BJ (cell line): ENCODE data around the gene IPO13. TPM values are rescaled to one million over a fixed set of nuclear protein-coding genes. Genes with fewer than 3 reads are reported as not detected.

Source experiments
- CTCF ChIA-PET: fragments of 350-600 bp; formaldehyde crosslinking; extraction: SDS; loops from one replicate; lab custom pipeline; 2021; ENCODE audit warnings: antibody characterized with exemption, inconsistent platforms; lab: Yijun Ruan, JAX
- POLR2A ChIA-PET: fragments of 300-600 bp; sonication (Branson Sonifier 250); formaldehyde crosslinking; extraction: SDS; loops from one replicate; lab custom pipeline; 2021; ENCODE audit warnings: antibody characterized with exemption; lab: Charles Lee
- DNase-seq: peaks from one replicate; pipeline ENCODE4 v3.0.0-alpha.2; 2011; ENCODE audit warnings: low read depth
- H3K27me3 ChIP-seq: 2 replicates; pipeline ENCODE4 v1.6.0; 2011; ENCODE audit warnings: low read length; ENCODE audit not compliant: control insufficient read depth, insufficient read depth
- H3K36me3 ChIP-seq: 2 replicates; pipeline ENCODE4 v1.5.1; 2011; ENCODE audit warnings: low read length; ENCODE audit not compliant: control insufficient read depth, insufficient read depth
- H3K4me3 ChIP-seq: 2 replicates; pipeline ENCODE4 v1.5.1; 2011; ENCODE audit warnings: low read depth, mild to moderate bottlenecking, control low read depth, low read length
- polyA plus RNA-seq: library from polyadenylated mRNA; depleted of rRNA; stranded (reverse); fragments of >200 nt; gene quantifications from 2 replicates; pipeline ENCODE4 v1.2.3, GENCODE V29; 2011
- TF ChIP-seq, protein P1 (sequence below): IDR thresholded peaks from 2 replicates; pipeline ENCODE4 v1.5.1; 2011; ENCODE audit warnings: low read depth, mild to moderate bottlenecking, control low read depth, inconsistent platforms, low read length, moderate library complexity; ENCODE audit not compliant: insufficient read depth

Gene IPO13
- polyA plus RNA-seq, 1 experiment = 24.8 TPM

DNA sequence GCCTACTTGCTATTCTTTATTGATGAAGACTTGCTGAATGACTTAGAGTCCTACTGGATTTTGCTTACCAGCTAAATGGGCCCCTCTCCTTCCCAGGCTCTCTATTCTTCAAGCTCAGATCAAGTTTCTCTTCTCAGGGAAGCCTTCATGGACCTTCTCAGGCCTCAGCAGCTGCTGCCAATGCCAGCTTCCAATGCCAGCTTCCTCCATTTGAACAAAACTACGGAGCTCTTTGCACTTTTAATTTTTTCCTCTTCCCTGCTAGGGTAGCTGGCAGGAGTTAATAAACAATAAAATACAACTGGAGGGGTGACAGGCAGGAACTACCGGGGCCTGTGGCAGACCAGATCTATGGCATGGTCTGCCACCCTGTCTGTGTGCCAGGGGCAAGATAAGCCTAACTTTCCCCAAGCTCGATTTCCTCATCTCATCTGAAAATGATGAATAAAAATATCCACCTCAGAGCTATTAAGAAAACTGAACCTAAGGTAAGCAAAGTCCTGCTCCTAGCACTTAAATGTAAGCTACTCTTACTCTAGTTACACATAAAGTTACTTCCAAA is 995 bp upstream of the IPO13 start:
- H3K36me3 ChIP-seq = peaks cover 5% of the 10 kb centered on the region
- CTCF ChIA-PET = interaction anchor here (0.7 to 5.8 kb wide), 9 partner anchors 10 to 470 kb away, joined by 3 to 54 read pairs (median 4); partner anchors contain the start of gene ARTN
- POLR2A ChIA-PET = no interaction called here
- DNase-seq = no peak
- no peaks in the 10 kb centered on the region for H3K27me3 ChIP-seq
- TF ChIP-seq, protein P1, sequence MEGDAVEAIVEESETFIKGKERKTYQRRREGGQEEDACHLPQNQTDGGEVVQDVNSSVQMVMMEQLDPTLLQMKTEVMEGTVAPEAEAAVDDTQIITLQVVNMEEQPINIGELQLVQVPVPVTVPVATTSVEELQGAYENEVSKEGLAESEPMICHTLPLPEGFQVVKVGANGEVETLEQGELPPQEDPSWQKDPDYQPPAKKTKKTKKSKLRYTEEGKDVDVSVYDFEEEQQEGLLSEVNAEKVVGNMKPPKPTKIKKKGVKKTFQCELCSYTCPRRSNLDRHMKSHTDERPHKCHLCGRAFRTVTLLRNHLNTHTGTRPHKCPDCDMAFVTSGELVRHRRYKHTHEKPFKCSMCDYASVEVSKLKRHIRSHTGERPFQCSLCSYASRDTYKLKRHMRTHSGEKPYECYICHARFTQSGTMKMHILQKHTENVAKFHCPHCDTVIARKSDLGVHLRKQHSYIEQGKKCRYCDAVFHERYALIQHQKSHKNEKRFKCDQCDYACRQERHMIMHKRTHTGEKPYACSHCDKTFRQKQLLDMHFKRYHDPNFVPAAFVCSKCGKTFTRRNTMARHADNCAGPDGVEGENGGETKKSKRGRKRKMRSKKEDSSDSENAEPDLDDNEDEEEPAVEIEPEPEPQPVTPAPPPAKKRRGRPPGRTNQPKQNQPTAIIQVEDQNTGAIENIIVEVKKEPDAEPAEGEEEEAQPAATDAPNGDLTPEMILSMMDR = no peak
- H3K4me3 ChIP-seq = peak overlapping the region; percentile 90

DNA sequence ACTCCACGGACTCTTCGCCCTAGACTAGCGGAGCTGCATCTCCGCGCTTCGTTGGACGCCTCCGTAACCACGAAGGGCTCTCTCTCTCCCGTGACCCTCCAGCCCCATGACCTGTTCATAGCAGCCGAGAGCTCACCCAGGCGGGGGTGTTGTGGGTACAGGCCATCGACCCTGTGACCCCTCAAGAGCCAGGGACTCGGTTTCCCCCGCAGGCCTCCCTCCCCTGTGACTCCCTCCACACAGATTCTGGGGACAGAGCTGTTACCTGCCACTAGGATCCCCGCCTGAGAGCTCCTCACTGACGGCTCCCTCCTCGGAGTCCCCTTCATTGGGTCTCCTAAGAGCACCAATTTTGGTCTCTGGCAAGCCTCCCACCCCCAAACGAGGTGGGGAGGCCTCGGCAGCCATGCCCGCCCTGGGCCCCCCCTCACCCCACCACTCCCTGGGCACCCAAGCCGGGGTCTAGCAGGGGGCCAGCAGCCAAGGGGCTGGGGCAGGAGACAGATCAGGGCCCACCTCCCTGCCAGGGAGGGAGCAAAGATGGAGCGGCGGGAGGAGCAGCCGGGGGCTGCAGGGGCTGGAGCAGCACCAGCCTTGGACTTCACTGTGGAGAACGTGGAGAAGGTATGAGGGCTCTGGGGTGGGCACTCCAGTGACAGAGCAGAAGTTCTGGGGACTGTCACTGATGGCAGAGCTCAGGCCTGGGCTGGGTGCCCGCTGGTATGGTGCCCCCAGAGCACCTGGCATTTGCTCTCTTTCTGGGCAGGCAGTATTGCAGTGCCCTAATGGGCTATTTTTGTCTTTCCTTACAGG is 517 bp downstream of the IPO13 start:
- DNase-seq = no peak
- POLR2A ChIA-PET = interaction anchor here (0.5 to 0.6 kb wide), 2 partner anchors 90 to 244 kb away, joined by 4 to 6 read pairs; no protein-coding TSS in a partner anchor
- peak overlapping the region; percentile 90 for H3K4me3 ChIP-seq
- CTCF ChIA-PET = interaction anchor here (0.9 to 5.8 kb wide), 5 partner anchors 12 to 723 kb away, joined by 3 to 54 read pairs (median 5); partner anchors contain the start of gene ARTN
- H3K36me3 ChIP-seq = peaks cover 5% of the 10 kb centered on the region
- TF ChIP-seq, protein P1 = no peak; the same call in 1 of the 2 replicates
- H3K27me3 ChIP-seq = no peaks in the 10 kb centered on the region

DNA sequence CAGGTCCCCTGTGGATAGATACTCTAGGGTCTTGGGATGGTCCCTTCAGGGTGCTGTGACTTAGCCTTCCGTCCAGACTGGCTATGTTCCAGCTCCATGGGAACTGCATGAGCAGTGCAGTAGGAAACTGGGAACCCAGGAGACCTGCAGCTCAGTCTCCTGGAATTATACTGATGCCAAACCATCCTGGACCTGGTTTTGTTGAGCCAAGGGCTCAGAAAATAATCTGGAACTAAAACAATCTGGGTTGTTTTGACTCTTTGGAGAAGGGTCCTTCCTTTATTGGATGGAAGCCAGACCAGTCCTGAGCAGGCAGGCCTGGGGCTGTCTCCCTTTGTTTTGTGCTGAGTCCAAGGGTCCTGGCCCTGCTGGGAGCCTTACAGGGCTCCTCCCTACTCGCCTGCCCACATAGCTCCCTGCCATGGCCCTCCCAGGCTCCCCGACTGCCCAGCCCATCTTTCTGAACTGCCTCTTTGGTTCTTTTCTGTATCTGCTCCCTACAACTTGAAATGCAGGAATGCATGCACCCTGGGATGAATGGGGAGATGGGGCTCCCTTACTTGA is 1.2 kb downstream of the IPO13 start:
- Histone ChIP-seq H3K36me3 (peaks cover 5% of the 10 kb centered on the region), H3K27me3 (no peaks in the 10 kb centered on the region), H3K4me3 (peak overlapping the region; percentile 90)
- DNase-seq = no peak
- TF ChIP-seq, protein P1 = no peak
- POLR2A ChIA-PET = no interaction called here
- CTCF ChIA-PET = interaction anchor here (3.0 to 5.8 kb wide), 3 partner anchors 12 to 183 kb away, joined by 12 to 54 read pairs (median 42); partner anchors contain the start of gene ARTN

DNA sequence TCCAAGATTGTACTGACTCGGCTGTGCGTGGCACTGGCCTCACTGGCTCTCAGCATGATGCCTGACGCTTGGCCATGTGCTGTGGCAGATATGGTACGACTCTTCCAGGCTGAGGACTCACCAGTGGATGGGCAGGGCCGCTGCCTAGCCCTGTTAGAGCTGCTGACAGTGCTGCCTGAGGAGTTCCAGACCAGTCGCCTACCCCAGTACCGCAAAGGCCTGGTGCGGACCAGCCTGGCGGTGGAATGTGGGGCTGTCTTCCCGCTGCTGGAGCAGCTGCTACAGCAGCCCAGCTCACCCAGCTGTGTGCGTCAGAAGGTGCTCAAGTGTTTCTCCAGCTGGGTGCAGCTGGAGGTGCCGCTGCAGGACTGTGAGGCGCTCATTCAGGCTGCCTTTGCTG is 2.9 kb downstream of the IPO13 start:
- Histone ChIP-seq H3K27me3 (no peaks in the 10 kb centered on the region), H3K36me3 (peaks cover 5% of the 10 kb centered on the region), H3K4me3 (no peak overlapping the region)
- ChIA-PET CTCF (interaction anchor here (3.0 kb wide), 1 partner anchor 15 kb away, joined by 12 read pairs; no protein-coding TSS in a partner anchor), POLR2A (no interaction called here)
- no peak for DNase-seq
- TF ChIP-seq, protein P1 = no peak
